ENCODE data around the gene CCDC167.

- no peak for TF ChIP-seq EGR1 (IDR thresholded peaks at IDR 0.05; ENCODE audit: borderline replicate concordance in 1 of 2, low read depth in 2 of 2, low read length in 2 of 2)
- TF ChIP-seq CTCF (IDR thresholded peaks at IDR 0.05 in 2 of 3, conservative IDR thresholded peaks at IDR 0.05 in 1 of 3; ENCODE audit: control insufficient read depth in 2 of 3, extremely low read depth in 1 of 3, insufficient read depth in 1 of 3, low read depth in 3 of 3, low read length in 3 of 3), result no peak
- no peak for TF ChIP-seq BRCA1 (IDR thresholded peaks at IDR 0.05; ENCODE audit: low read depth, low read length)
- TF ChIP-seq BHLHE40 (IDR thresholded peaks at IDR 0.05; ENCODE audit: borderline replicate concordance in 1 of 2, low read depth in 2 of 2, low read length in 1 of 2), result no peak
- TF ChIP-seq MEF2B (IDR thresholded peaks at IDR 0.05; ENCODE audit: partially characterized antibody, poor library complexity, severe bottlenecking), result no peak
These were observed 25.3 kb upstream of the CCDC167 start for GRCh38 chr6:37524970-37525318.
